Gastrocnemius medialis (tissue), 4 donors: ENCODE measurements around the gene RPS6KL1. TPM values are rescaled to one million over a fixed set of nuclear protein-coding genes. Genes with fewer than 3 reads are reported as not detected.

Source experiments
- ATAC-seq, 2 donors: fragments of 150-250 bp; one replicate each; pipeline ENCODE4 v1.9.1; 2016
- DNase-seq, 2 donors: peaks; one replicate each; pipeline ENCODE4 v3.0.0-alpha.2; 2019
- H3K27ac ChIP-seq, 4 donors: fragments of 200-600 bp; sonication (generic); 1 replicate in 1 of 4; 2 replicates in 3 of 4; pipeline ENCODE4 v1.5.1; 2016 to 2018; ENCODE audit warnings: mild to moderate bottlenecking in 2 of 4, moderate library complexity in 1 of 4
- H3K27me3 ChIP-seq, 3 donors: fragments of 200-600 bp; sonication (generic) in 2 of 3; 1 replicate in 1 of 3; 2 replicates in 2 of 3; pipeline versions ENCODE4 v1.5.1 to v1.6.0; 2016 to 2019; ENCODE audit warnings: mild to moderate bottlenecking in 1 of 3, moderate library complexity in 1 of 3
- H3K36me3 ChIP-seq, 2 donors: fragments of 200-600 bp; sonication (generic) in 1 of 2; one replicate each; pipeline ENCODE4 v1.5.1; 2017 to 2018
- H3K4me1 ChIP-seq, 2 donors: fragments of 200-600 bp; sonication (generic) in 1 of 2; one replicate each; pipeline ENCODE4 v1.5.1; 2016 to 2017; ENCODE audit warnings: mild to moderate bottlenecking in 2 of 2
- H3K4me3 ChIP-seq, 4 donors: fragments of 200-600 bp; sonication (generic) in 3 of 4; 1 replicate in 1 of 4; 2 replicates in 3 of 4; pipeline ENCODE4 v1.5.1; 2016 to 2019; ENCODE audit warnings: mild to moderate bottlenecking in 2 of 4
- H3K9me3 ChIP-seq, 3 donors: fragments of 200-600 bp; sonication (generic) in 2 of 3; 1 replicate in 1 of 3; 2 replicates in 2 of 3; pipeline ENCODE4 v1.5.1; 2016 to 2019
- CTCF ChIP-seq, 5 experiments: fragments of 450-650 bp in 3 of 5; fragments of 200-600 bp in 2 of 5; sonication (generic) in 2 of 5; IDR thresholded peaks in 4 of 5; conservative IDR thresholded peaks in 1 of 5; 1 replicate in 4 of 5; 2 replicates in 1 of 5; pipeline ENCODE4 v1.5.1; 2016 to 2019; ENCODE audit warnings: antibody characterized with exemption in 5 of 5, mild to moderate bottlenecking in 3 of 5, moderate library complexity in 3 of 5
- POLR2A ChIP-seq, 2 donors: fragments of 450-650 bp; IDR thresholded peaks; one replicate each; pipeline ENCODE4 v1.6.1; 2017; ENCODE audit warnings: antibody characterized with exemption in 2 of 2, mild to moderate bottlenecking in 2 of 2, moderate library complexity in 2 of 2
- in situ Hi-C, 4 donors: fragments of 200-750 bp; cut with MboI; loops; one replicate each; pipeline versions ENCODE4 v1.15.0 to v1.8.0; 2017; ENCODE audit warnings: low sequenced_read_pairs in 4 of 4
- intact Hi-C: fragments of 100-400 bp; cut with DNase I; formaldehyde crosslinking; loops from one replicate; pipeline ENCODE4 v1.15.1; 2023; ENCODE audit warnings: low total_unique reads
- total RNA-seq, 4 donors: library from RNA; depleted of rRNA; stranded (reverse); fragments of >200 nt; gene quantifications; one replicate each; pipeline versions ENCODE4 v1.1.0 to v1.2.3, GENCODE V29; 2016

Gene RPS6KL1
- total RNA-seq, 4 donors from 2014 or later = 11.7 to 34.4 (median 18.7) TPM

- TF ChIP-seq POLR2A (IDR thresholded peaks at IDR 0.05) (no peak), CTCF (IDR thresholded peaks at IDR 0.05 in 4 of 5, conservative IDR thresholded peaks at IDR 0.05 in 1 of 5) (no peak)
- ATAC-seq = peak; percentile 93 to 95
- intact Hi-C loops (no loop called here), in situ Hi-C loops (no loop called here)
- peak; percentile 81 to 90 for DNase-seq
- Histone ChIP-seq H3K27ac (peak overlapping the region; percentile 58 to 87 (median 72)), H3K4me1 (peaks cover 7 to 24% of the 10 kb centered on the region in 2 donors), H3K36me3 (no peaks in the 10 kb centered on the region), H3K9me3 (no peaks in the 10 kb centered on the region), H3K4me3 (peak overlapping the region in 1 of 4 donors; percentile 10), H3K27me3 (no peaks in the 10 kb centered on the region)
These were observed 40.7 kb upstream of the RPS6KL1 start for GRCh38 chr14:74963705-74964271.

- no peaks in the 10 kb centered on the region for H3K27me3 ChIP-seq
- peak overlapping the region; percentile 58 to 87 (median 72) for H3K27ac ChIP-seq
- TF ChIP-seq CTCF (IDR thresholded peaks at IDR 0.05 in 4 of 5, conservative IDR thresholded peaks at IDR 0.05 in 1 of 5) (no peak), POLR2A (IDR thresholded peaks at IDR 0.05) (no peak)
- DNase-seq (no peak), ATAC-seq (no peak)
- no peaks in the 10 kb centered on the region for H3K9me3 ChIP-seq
- H3K4me1 ChIP-seq = peaks cover 7 to 24% of the 10 kb centered on the region in 2 donors
- intact Hi-C loops = no loop called here
- in situ Hi-C loops = no loop called here
- H3K4me3 ChIP-seq = peak overlapping the region in 1 of 4 donors; percentile 10
- H3K36me3 ChIP-seq = no peaks in the 10 kb centered on the region
These were observed 40.2 kb upstream of the RPS6KL1 start for GRCh38 chr14:74963178-74963704.

- in situ Hi-C loops (no loop called here), intact Hi-C loops (no loop called here)
- no peak for TF ChIP-seq CTCF (IDR thresholded peaks at IDR 0.05 in 4 of 5, conservative IDR thresholded peaks at IDR 0.05 in 1 of 5)
- no peak for TF ChIP-seq POLR2A (IDR thresholded peaks at IDR 0.05)
- no peaks in the 10 kb centered on the region for H3K27me3 ChIP-seq
- H3K27ac ChIP-seq = peak overlapping the region in 1 of 4 donors; percentile 87
- no peak overlapping the region for H3K4me3 ChIP-seq
- peaks cover 7 to 24% of the 10 kb centered on the region in 2 donors for H3K4me1 ChIP-seq
- ATAC-seq (no peak), DNase-seq (no peak)
- no peaks in the 10 kb centered on the region for H3K36me3 ChIP-seq
- no peaks in the 10 kb centered on the region for H3K9me3 ChIP-seq
These were observed 39.4 kb upstream of the RPS6KL1 start for GRCh38 chr14:74962493-74962892.

GRCh38 chr14:74962046-74962445 lies 39.0 kb upstream of the RPS6KL1 start:
- Histone ChIP-seq H3K4me3 (no peak overlapping the region), H3K9me3 (no peaks in the 10 kb centered on the region), H3K27ac (no peak overlapping the region), H3K27me3 (no peaks in the 10 kb centered on the region), H3K36me3 (no peaks in the 10 kb centered on the region), H3K4me1 (peaks cover 7 to 24% of the 10 kb centered on the region in 2 donors)
- no peak for TF ChIP-seq CTCF (IDR thresholded peaks at IDR 0.05 in 4 of 5, conservative IDR thresholded peaks at IDR 0.05 in 1 of 5)
- TF ChIP-seq POLR2A (IDR thresholded peaks at IDR 0.05) = no peak
- in situ Hi-C loops = no loop called here
- ATAC-seq (no peak), DNase-seq (no peak)
- intact Hi-C loops = no loop called here
